Effector memory CD4-positive, alpha-beta T cell (primary cell): Measurements from ENCODE around the gene DNM3.

ENCODE experiments used
- DNase-seq, 3 donors: peaks; one replicate each; pipeline ENCODE4 v3.0.0-alpha.2; 2020
- H3K27ac ChIP-seq: 2 replicates; pipeline ENCODE4 v1.7.0; 2013; ENCODE audit warnings: mild to moderate bottlenecking, low read length, moderate library complexity; ENCODE audit not compliant: insufficient read depth, poor library complexity, severe bottlenecking
- H3K27me3 ChIP-seq: replicated peaks from 2 replicates; pipeline ENCODE4 v1.7.0; 2013; ENCODE audit warnings: mild to moderate bottlenecking, low read length; ENCODE audit not compliant: insufficient read depth, control insufficient read depth, poor library complexity, severe bottlenecking
- H3K36me3 ChIP-seq: 2 replicates; pipeline ENCODE4 v1.7.0; 2013; ENCODE audit warnings: mild to moderate bottlenecking, low read length, moderate library complexity; ENCODE audit not compliant: control insufficient read depth, insufficient read depth
- H3K4me1 ChIP-seq: 2 replicates; pipeline ENCODE4 v1.7.0; 2013; ENCODE audit warnings: low read length, mild to moderate bottlenecking; ENCODE audit not compliant: control insufficient read depth, insufficient read depth, poor library complexity, severe bottlenecking
- H3K4me3 ChIP-seq: 2 replicates; pipeline ENCODE4 v1.7.0; 2013; ENCODE audit warnings: low read length, low read depth, mild to moderate bottlenecking; ENCODE audit not compliant: insufficient read depth, poor library complexity, severe bottlenecking
- H3K9me3 ChIP-seq: 2 replicates; pipeline ENCODE4 v1.7.0; 2013; ENCODE audit warnings: mild to moderate bottlenecking, low read length, moderate library complexity; ENCODE audit not compliant: control insufficient read depth

DNM3 gene

DNA sequence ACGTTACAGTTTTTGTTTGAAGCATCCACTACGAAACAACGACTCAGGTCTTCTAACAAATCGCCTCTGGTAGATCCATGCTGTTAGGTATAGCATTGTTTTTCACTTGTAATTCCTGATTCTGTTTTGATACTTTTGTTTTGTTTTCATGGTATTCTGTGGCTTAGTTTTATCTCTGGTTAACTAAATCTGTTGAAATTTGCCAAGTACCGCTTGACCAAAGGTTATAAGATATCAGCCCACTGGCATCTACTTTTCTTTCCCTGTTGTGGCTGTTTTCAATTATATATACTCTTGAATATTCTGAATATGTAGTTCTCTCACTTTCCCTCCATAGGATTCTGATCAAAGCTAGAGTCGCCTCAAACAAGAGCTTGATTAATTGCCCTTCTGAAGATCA lies 304.4 kb downstream of the DNM3 start:
- Histone ChIP-seq H3K27me3 (no peaks in the 10 kb centered on the region), H3K27ac (no peak overlapping the region), H3K9me3 (no peaks in the 10 kb centered on the region), H3K36me3 (no peaks in the 10 kb centered on the region), H3K4me1 (no peaks in the 10 kb centered on the region), H3K4me3 (no peak overlapping the region)
- DNase-seq, result no peak

GRCh38 chr1:172146141-172146850 lies 305.0 kb downstream of the DNM3 start:
- Histone ChIP-seq H3K36me3 (no peaks in the 10 kb centered on the region), H3K27ac (no peak overlapping the region), H3K4me3 (no peak overlapping the region), H3K4me1 (no peaks in the 10 kb centered on the region), H3K9me3 (no peaks in the 10 kb centered on the region), H3K27me3 (no peaks in the 10 kb centered on the region)
- no peak for DNase-seq

- no peak overlapping the region for H3K4me3 ChIP-seq
- no peaks in the 10 kb centered on the region for H3K4me1 ChIP-seq
- no peaks in the 10 kb centered on the region for H3K9me3 ChIP-seq
- no peaks in the 10 kb centered on the region for H3K27me3 ChIP-seq
- no peak for DNase-seq
- H3K27ac ChIP-seq, result no peak overlapping the region
- H3K36me3 ChIP-seq, result no peaks in the 10 kb centered on the region
Observed at GRCh38 chr1:172147541-172147940, 306.2 kb downstream of the DNM3 start.

DNA sequence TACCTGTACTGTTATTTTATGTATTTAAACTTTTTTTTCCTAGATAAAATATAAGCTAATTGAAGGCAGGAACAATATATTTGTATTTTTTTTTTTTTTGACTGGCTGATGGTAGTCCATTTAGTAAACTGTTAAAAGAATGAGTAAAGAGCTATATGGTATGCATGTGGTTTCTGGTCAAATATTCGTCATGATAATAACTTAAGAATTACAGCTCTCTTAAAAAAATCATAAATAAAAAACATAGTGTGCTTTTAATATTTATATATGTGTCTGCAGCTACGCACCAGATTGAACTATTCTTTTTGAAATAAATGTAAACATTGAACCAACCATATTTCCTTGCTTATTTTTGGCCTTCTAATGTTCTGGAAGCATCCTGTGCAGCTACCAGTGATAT lies 306.9 kb downstream of the DNM3 start:
- no peaks in the 10 kb centered on the region for H3K27me3 ChIP-seq
- no peak for DNase-seq
- no peaks in the 10 kb centered on the region for H3K36me3 ChIP-seq

DNA sequence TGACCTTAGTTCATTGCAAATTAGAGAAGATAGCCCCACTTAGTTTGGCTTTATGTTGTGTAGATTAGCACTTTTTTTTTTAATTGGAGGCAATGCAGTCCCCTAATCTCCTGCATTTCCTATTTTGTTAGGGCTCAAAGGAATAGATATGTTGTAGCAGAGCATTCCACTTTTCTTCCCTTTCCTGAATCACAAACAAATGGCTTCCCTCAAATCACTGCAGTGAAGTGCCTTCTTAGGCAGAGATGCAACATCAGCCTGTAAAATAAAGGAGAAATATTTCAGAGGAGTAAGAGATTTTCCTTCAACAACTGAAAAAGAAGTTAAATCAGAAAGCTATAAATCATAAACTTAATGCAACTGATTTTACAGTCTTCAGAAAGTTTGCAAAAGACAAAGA lies 307.4 kb downstream of the DNM3 start:
- Histone ChIP-seq H3K9me3 (no peaks in the 10 kb centered on the region), H3K4me1 (no peaks in the 10 kb centered on the region), H3K4me3 (no peak overlapping the region), H3K27ac (no peak overlapping the region), H3K36me3 (no peaks in the 10 kb centered on the region), H3K27me3 (no peaks in the 10 kb centered on the region)
- DNase-seq, result no peak

More for the DNA sequence above, 306.9 kb downstream of the DNM3 start:
- no peaks in the 10 kb centered on the region for H3K9me3 ChIP-seq
- no peak overlapping the region for H3K27ac ChIP-seq
- H3K4me1 ChIP-seq, result no peaks in the 10 kb centered on the region
- no peak overlapping the region for H3K4me3 ChIP-seq

DNA sequence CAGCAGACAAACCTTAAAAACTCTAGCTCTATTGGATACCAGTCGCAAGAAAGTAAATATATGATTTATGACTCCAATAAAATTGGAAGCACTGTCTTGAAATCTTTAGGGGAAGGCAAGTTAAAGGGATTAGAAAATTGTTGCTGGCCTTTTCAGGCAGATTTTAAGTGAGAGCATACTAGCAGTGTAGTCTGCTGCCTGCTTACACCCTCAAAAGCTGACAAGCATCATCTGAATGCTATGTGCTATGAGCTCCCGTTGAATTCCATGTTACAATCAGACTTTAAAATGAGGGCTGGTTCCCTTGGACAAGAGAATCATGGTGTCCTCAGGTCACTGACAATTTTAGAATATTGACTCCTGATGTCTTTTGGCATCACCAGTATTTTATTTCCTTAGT lies 308.0 kb downstream of the DNM3 start:
- Histone ChIP-seq H3K27ac (no peak overlapping the region), H3K4me3 (no peak overlapping the region), H3K4me1 (peaks cover under 1% of the 10 kb centered on the region), H3K36me3 (no peaks in the 10 kb centered on the region), H3K9me3 (no peaks in the 10 kb centered on the region), H3K27me3 (no peaks in the 10 kb centered on the region)
- no peak for DNase-seq

- Histone ChIP-seq H3K9me3 (no peaks in the 10 kb centered on the region), H3K27me3 (no peaks in the 10 kb centered on the region), H3K27ac (no peak overlapping the region), H3K4me3 (no peak overlapping the region), H3K4me1 (peaks cover 4% of the 10 kb centered on the region), H3K36me3 (no peaks in the 10 kb centered on the region)
- DNase-seq, result no peak
Observed at GRCh38 chr1:172154551-172154950, 313.3 kb downstream of the DNM3 start.

GRCh38 chr1:172155766-172156165 lies 314.5 kb downstream of the DNM3 start:
- H3K36me3 ChIP-seq, result no peaks in the 10 kb centered on the region
- H3K27me3 ChIP-seq, result no peaks in the 10 kb centered on the region
- peaks cover 4% of the 10 kb centered on the region for H3K4me1 ChIP-seq
- H3K9me3 ChIP-seq, result no peaks in the 10 kb centered on the region
- H3K27ac ChIP-seq, result no peak overlapping the region
- H3K4me3 ChIP-seq, result no peak overlapping the region
- no peak for DNase-seq

DNA sequence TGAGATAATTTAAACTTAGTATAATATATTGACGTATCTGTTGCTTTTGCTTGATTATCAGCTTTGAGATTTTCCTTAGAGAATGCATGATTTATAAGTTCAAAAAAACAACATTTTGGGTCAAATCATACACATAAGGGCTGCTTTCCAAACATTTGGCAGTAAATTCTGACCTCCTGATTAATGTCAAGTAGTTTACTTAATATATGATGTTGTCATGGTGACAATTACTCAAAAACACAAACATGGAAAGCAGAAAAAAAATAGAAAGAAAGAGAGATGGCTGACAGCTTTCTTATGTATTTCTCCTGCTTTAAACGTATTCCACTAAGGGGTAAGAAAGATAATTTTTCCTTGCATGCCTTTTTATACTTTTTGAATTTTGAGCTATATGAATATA lies 320.9 kb downstream of the DNM3 start:
- Histone ChIP-seq H3K27me3 (no peaks in the 10 kb centered on the region), H3K9me3 (no peaks in the 10 kb centered on the region), H3K4me1 (no peaks in the 10 kb centered on the region), H3K36me3 (no peaks in the 10 kb centered on the region), H3K27ac (no peak overlapping the region), H3K4me3 (no peak overlapping the region)
- no peak for DNase-seq

DNA sequence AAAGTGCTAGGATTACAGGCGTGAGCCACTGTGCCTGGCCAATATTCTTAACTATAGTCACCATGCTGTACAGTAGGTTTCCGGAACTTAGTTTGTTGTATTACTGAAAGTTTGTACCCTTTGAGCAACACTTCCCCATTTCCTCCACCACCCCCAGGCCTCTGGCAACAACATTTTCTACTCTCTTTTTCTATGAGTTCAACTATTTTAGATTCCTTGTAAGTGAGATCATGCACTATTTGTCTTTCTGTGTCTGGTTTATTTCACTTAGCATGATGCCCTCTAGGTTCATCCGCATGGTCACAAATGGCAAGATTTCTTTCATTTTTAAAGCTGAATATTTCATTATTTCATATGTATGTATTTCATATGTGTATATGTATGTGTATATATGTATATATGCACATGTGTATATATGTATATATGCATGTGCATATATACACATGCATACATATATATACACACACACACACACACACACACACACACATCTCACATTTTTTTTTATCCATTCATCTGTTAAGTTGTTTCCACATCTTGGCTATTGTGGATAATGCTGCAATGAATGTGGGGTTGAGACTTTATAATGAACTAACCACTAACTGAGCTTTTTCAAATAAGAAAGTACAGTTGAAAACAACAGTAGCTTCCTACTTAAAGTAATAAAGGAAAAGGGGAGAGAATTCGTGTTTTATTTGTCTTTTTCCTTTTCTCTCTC lies 322.4 kb downstream of the DNM3 start:
- H3K27ac ChIP-seq, result no peak overlapping the region
- H3K4me1 ChIP-seq, result no peaks in the 10 kb centered on the region
- no peaks in the 10 kb centered on the region for H3K27me3 ChIP-seq
- no peaks in the 10 kb centered on the region for H3K36me3 ChIP-seq
- no peak overlapping the region for H3K4me3 ChIP-seq
- no peaks in the 10 kb centered on the region for H3K9me3 ChIP-seq
- no peak for DNase-seq
